AG04449 (cell line): ENCODE measurements around the gene TAOK3.
A peak's percentile ranks its signal among the peaks of the same experiment; 100 is the strongest.

Source experiments
- CTCF ChIA-PET: fragments of 350-600 bp; formaldehyde crosslinking; extraction: SDS; loops from one replicate; lab custom pipeline; 2021; ENCODE audit warnings: antibody characterized with exemption; lab: Yijun Ruan, JAX
- POLR2A ChIA-PET: fragments of 400-600, 350-600 bp; formaldehyde crosslinking; extraction: SDS; loops from one replicate; lab custom pipeline; 2020; ENCODE audit warnings: antibody characterized with exemption, inconsistent platforms; lab: Yijun Ruan, JAX
- DNase-seq: peaks from one replicate; pipeline ENCODE4 v3.0.0-alpha.2; 2010; ENCODE audit warnings: low read depth, low spot score
- H3K4me3 ChIP-seq: 2 replicates; pipeline ENCODE4 v1.5.1; 2011; ENCODE audit warnings: low read depth, mild to moderate bottlenecking, control low read depth, low read length
- TF ChIP-seq, protein P1 (sequence below): IDR thresholded peaks from one replicate; pipeline ENCODE4 v1.5.1; 2011; ENCODE audit warnings: mild to moderate bottlenecking, moderate library complexity, low read length, control low read depth, inconsistent platforms; ENCODE audit not compliant: insufficient read depth; ENCODE audit errors: missing control alignments

Gene TAOK3

DNA sequence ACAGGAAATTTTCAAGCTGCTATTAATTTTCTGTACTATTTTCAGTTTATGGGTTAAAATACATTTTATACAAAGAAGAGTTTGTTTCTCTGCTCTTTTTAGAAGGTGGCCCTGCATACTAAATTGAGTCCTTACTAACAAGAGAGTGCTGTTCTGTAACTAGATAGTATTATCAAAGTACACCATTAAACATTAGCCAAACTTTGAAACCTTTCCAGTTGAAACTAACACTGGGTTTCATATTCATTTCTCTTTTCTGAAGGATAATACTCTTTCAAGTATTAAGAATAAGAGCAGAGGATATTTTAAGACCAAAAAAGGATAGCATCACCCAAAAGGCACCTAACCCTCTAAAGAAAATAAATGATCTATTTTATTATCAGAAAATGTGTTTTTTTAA is 189.6 kb downstream of the TAOK3 start:
- ChIA-PET CTCF (interaction anchor here (0.7 to 14.1 kb wide), 17 partner anchors 7 to 195 kb away, joined by 3 to 589 read pairs (median 14); partner anchors contain the start of genes SUDS3 and TAOK3), POLR2A (no interaction called here)
- DNase-seq = no peak
- TF ChIP-seq, protein P1, sequence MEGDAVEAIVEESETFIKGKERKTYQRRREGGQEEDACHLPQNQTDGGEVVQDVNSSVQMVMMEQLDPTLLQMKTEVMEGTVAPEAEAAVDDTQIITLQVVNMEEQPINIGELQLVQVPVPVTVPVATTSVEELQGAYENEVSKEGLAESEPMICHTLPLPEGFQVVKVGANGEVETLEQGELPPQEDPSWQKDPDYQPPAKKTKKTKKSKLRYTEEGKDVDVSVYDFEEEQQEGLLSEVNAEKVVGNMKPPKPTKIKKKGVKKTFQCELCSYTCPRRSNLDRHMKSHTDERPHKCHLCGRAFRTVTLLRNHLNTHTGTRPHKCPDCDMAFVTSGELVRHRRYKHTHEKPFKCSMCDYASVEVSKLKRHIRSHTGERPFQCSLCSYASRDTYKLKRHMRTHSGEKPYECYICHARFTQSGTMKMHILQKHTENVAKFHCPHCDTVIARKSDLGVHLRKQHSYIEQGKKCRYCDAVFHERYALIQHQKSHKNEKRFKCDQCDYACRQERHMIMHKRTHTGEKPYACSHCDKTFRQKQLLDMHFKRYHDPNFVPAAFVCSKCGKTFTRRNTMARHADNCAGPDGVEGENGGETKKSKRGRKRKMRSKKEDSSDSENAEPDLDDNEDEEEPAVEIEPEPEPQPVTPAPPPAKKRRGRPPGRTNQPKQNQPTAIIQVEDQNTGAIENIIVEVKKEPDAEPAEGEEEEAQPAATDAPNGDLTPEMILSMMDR = no peak
- H3K4me3 ChIP-seq = no peak overlapping the region

DNA sequence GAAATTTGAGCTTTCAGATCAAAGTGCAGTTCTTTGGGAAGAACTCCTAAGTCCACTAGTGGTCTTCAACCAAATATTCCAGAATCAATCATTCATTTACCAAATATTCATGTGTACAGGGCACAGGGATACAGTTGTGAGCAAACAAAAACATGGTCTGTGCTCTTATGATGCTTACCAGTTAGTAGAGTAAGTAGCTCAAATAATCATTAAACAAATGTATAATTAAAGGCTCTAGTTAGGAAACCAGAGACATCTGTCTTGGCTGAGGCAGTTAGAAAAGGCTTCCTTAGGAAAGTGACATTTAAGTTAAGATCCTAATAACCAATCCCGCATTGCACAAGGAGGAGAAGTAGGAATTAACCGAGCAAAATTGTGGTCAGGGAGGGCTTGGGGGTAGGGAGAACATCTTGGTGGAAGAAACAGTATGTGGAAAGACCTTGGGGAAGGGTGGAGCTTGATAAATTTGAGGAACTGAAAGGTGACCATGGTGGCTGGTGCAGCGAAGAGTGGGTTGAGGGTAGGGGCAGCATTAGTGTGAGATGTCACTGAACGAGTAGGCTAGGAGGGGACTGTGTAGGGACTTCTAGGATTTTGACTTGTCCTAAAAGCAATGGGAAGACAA is 196.8 kb downstream of the TAOK3 start:
- ChIA-PET CTCF (interaction anchor here (0.9 to 14.1 kb wide), 8 partner anchors 7 to 301 kb away, joined by 3 to 589 read pairs (median 4); partner anchors contain the start of genes SUDS3 and TAOK3), POLR2A (interaction anchor here (0.7 kb wide), 1 partner anchor 1006 kb away, joined by 3 read pairs; no protein-coding TSS in a partner anchor)
- TF ChIP-seq, protein P1 = no peak
- no peak for DNase-seq
- no peak overlapping the region for H3K4me3 ChIP-seq

DNA sequence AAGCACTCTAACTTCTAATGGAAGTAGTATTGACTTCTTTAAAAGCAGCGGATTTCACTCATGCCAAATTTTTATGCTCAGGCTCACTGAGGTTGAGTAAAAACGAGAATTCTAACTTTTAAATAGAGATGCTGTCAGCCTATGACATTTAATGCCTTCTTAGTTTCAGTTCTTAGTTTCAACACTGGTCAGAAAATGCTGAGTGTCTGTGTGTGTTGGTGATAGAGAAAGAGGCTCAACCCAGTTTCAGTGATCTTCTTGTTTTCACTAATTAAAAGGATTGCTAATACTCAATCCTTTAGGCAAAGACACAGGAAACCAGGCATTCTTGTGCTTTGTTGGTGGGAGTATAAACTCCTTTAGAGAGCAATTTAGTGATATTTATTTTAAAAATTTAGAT is 205.8 kb downstream of the TAOK3 start:
- no peak for DNase-seq

GRCh38 chr12:118164798-118165486 is 207.8 kb downstream of the TAOK3 start:
- CTCF ChIA-PET = interaction anchor here (0.5 to 6.9 kb wide), 17 partner anchors 10 to 1380 kb away, joined by 3 to 112 read pairs (median 4); partner anchors contain the start of genes PEBP1, SUDS3 and TAOK3
- TF ChIP-seq, protein P1 = peak; percentile 45
- POLR2A ChIA-PET = no interaction called here
- H3K4me3 ChIP-seq = no peak overlapping the region
- no peak for DNase-seq

More for the DNA sequence above, 205.8 kb downstream of the TAOK3 start:
- H3K4me3 ChIP-seq = no peak overlapping the region
- ChIA-PET POLR2A (no interaction called here), CTCF (interaction anchor here (0.7 to 6.9 kb wide), 9 partner anchors 9 to 238 kb away, joined by 3 to 112 read pairs (median 7); partner anchors contain the start of genes PEBP1, SUDS3 and TAOK3)
- TF ChIP-seq, protein P1 = no peak

DNA sequence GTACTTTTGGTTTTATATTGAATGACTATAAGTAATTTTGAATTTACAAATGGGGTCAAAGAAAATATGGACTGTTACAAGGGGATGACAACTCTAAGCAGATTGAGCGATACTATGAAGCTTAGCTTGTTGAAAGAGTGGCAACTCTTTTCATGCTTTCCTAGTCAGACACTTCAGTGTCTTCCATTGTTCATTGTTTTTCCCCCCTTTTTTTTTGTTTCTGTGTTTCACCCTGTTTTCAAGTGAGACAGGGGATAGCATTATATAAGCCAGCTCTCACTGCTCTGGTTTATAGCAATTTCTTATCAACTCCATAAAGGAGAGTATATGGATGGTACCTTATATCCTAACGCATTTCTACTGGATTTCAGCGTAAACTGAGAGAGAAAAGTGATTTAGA is 212.2 kb downstream of the TAOK3 start:
- no peak overlapping the region for H3K4me3 ChIP-seq
- TF ChIP-seq, protein P1 = no peak
- CTCF ChIA-PET = interaction anchor here (1.1 to 6.8 kb wide), 3 partner anchors 20 to 218 kb away, joined by 3 to 112 read pairs (median 5); partner anchors contain the start of gene SUDS3
- DNase-seq = no peak
- POLR2A ChIA-PET = no interaction called here

DNA sequence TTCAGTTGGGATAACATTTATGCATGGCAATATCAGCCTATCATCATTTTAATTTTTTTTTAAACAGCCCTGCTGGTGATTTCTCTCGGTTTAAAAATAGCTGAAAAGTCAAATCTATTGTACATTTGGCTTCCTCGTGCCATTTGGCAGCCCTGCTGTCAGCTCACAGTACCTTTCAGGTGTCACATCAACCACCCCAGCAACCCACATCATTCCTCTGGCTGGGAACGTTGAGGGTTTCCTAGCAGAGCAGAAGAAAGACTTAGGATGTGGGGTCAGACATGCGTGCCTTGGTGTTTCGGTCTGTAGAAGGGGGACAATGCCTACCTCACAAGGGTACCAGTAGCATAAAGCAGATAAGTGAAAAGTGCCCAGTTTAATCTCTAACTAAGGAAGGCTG is 221.0 kb downstream of the TAOK3 start:
- POLR2A ChIA-PET = interaction anchor here (0.5 to 0.9 kb wide), 2 partner anchors 16 to 59 kb away, joined by 3 read pairs; partner anchors contain the start of gene PEBP1
- TF ChIP-seq, protein P1 = no peak
- no peak overlapping the region for H3K4me3 ChIP-seq
- CTCF ChIA-PET = interaction anchor here (0.7 to 1.7 kb wide), 3 partner anchors 14 to 225 kb away, joined by 3 to 4 read pairs (median 3); partner anchors contain the start of gene SUDS3
- no peak for DNase-seq
